ENCODE measurements around the gene WDR70.

The WDR70 gene

GRCh38 chr5:37742111-37742510 is 363.0 kb downstream of the WDR70 start:
- Histone ChIP-seq H3F3A (ENCODE audit: insufficient read depth) (no peaks in the 10 kb centered on the region), H4K20me1 (ENCODE audit: low read depth, low read length) (no peaks in the 10 kb centered on the region), H3K9ac (ENCODE audit: low read length) (no peak overlapping the region), H3K4me2 (ENCODE audit: low read depth, low read length, poor library complexity, severe bottlenecking) (no peak overlapping the region), H3K4me3 (ENCODE audit: insufficient read depth, low read length, poor library complexity, severe bottlenecking) (no peak overlapping the region), H3K36me3 (ENCODE audit: low read length) (no peaks in the 10 kb centered on the region), H3K27me3 (ENCODE audit: low read length) (no peaks in the 10 kb centered on the region), H3K79me2 (ENCODE audit: insufficient read depth, low read length) (no peaks in the 10 kb centered on the region), H2AFZ (ENCODE audit: low read depth, low read length, severe bottlenecking) (no peak overlapping the region), H3K9me3 (ENCODE audit: insufficient read depth, low read length) (no peaks in the 10 kb centered on the region), H3K27ac (ENCODE audit: low read depth, low read length) (no peak overlapping the region), H3K9me2 (replicated peaks; ENCODE audit: insufficient read depth, low read length) (no peaks in the 10 kb centered on the region)
- TF ChIP-seq CTCF (IDR thresholded peaks at IDR 0.05; ENCODE audit: insufficient read depth, low read length, poor library complexity, severe bottlenecking) = no peak
- no peak for TF ChIP-seq EZH2phosphoT487 (conservative IDR thresholded peaks at IDR 0.05; ENCODE audit: low read length)

- no peaks in the 10 kb centered on the region for H3K9me2 ChIP-seq (replicated peaks; ENCODE audit: insufficient read depth, low read length)
- H3K4me2 ChIP-seq (ENCODE audit: low read depth, low read length, poor library complexity, severe bottlenecking) = no peak overlapping the region
- no peaks in the 10 kb centered on the region for H3K9me3 ChIP-seq (ENCODE audit: insufficient read depth, low read length)
- H3K27ac ChIP-seq (ENCODE audit: low read depth, low read length) = no peak overlapping the region
- no peak overlapping the region for H3K4me3 ChIP-seq (ENCODE audit: insufficient read depth, low read length, poor library complexity, severe bottlenecking)
- H3K36me3 ChIP-seq (ENCODE audit: low read length) = no peaks in the 10 kb centered on the region
- no peaks in the 10 kb centered on the region for H3K27me3 ChIP-seq (ENCODE audit: low read length)
- H4K20me1 ChIP-seq (ENCODE audit: low read depth, low read length) = no peaks in the 10 kb centered on the region
- no peak for TF ChIP-seq EZH2phosphoT487 (conservative IDR thresholded peaks at IDR 0.05; ENCODE audit: low read length)
- no peak for TF ChIP-seq CTCF (IDR thresholded peaks at IDR 0.05; ENCODE audit: insufficient read depth, low read length, poor library complexity, severe bottlenecking)
- H3K9ac ChIP-seq (ENCODE audit: low read length) = no peak overlapping the region
- no peak overlapping the region for H2AFZ ChIP-seq (ENCODE audit: low read depth, low read length, severe bottlenecking)
- H3F3A ChIP-seq (ENCODE audit: insufficient read depth) = no peaks in the 10 kb centered on the region
- H3K79me2 ChIP-seq (ENCODE audit: insufficient read depth, low read length) = no peaks in the 10 kb centered on the region
These were observed 372.1 kb downstream of the WDR70 start for GRCh38 chr5:37751227-37751626.

GRCh38 chr5:37754976-37755375 is 375.9 kb downstream of the WDR70 start:
- no peak overlapping the region for H3K9ac ChIP-seq (ENCODE audit: low read length)
- no peak for TF ChIP-seq CTCF (IDR thresholded peaks at IDR 0.05; ENCODE audit: insufficient read depth, low read length, poor library complexity, severe bottlenecking)
- TF ChIP-seq EZH2phosphoT487 (conservative IDR thresholded peaks at IDR 0.05; ENCODE audit: low read length) = no peak
- H3K4me3 ChIP-seq (ENCODE audit: insufficient read depth, low read length, poor library complexity, severe bottlenecking) = no peak overlapping the region
- H3K4me2 ChIP-seq (ENCODE audit: low read depth, low read length, poor library complexity, severe bottlenecking) = no peak overlapping the region
- no peaks in the 10 kb centered on the region for H3K9me3 ChIP-seq (ENCODE audit: insufficient read depth, low read length)
- no peaks in the 10 kb centered on the region for H3K9me2 ChIP-seq (replicated peaks; ENCODE audit: insufficient read depth, low read length)
- H3K36me3 ChIP-seq (ENCODE audit: low read length) = no peaks in the 10 kb centered on the region
- H3K27me3 ChIP-seq (ENCODE audit: low read length) = no peaks in the 10 kb centered on the region
- H3K79me2 ChIP-seq (ENCODE audit: insufficient read depth, low read length) = no peaks in the 10 kb centered on the region
- H3F3A ChIP-seq (ENCODE audit: insufficient read depth) = no peaks in the 10 kb centered on the region
- H4K20me1 ChIP-seq (ENCODE audit: low read depth, low read length) = no peaks in the 10 kb centered on the region
- no peak overlapping the region for H3K27ac ChIP-seq (ENCODE audit: low read depth, low read length)
- no peak overlapping the region for H2AFZ ChIP-seq (ENCODE audit: low read depth, low read length, severe bottlenecking)
